GM12801 (cell line): ENCODE results near the gene HECTD3.

Experiments used
- TF ChIP-seq, protein P1 (sequence below): IDR thresholded peaks from one replicate; pipeline ENCODE4 v1.5.1; 2011; ENCODE audit warnings: control low read depth; ENCODE audit not compliant: insufficient read length; ENCODE audit errors: extremely low read depth

Gene HECTD3

DNA sequence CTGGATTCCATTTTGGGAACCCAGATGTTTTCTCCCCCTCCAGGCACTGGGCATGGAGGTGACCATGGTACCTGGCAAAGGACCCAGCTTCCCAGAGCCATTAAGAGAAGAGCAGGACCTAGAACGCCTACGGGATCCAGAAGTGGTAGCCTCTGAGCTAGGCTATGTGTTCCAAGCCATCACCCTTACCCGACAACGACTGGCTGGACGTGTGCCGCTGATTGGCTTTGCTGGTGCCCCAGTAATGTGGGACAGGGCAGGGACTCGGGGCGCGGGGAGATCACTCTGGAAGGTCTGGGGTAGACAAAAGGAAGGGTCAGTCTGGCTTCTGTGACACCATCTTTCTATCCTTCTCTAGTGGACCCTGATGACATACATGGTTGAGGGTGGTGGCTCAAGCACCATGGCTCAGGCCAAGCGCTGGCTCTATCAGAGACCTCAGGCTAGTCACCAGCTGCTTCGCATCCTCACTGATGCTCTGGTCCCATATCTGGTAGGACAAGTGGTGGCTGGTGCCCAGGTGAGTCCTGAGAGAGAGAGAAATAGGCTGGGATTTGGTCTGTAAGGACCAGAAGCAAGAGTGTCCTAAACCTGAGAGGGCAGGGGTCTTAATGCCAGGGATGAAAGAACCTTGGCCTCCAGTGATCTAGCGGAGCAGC is 2.6 kb upstream of the HECTD3 start:
- TF ChIP-seq, protein P1, sequence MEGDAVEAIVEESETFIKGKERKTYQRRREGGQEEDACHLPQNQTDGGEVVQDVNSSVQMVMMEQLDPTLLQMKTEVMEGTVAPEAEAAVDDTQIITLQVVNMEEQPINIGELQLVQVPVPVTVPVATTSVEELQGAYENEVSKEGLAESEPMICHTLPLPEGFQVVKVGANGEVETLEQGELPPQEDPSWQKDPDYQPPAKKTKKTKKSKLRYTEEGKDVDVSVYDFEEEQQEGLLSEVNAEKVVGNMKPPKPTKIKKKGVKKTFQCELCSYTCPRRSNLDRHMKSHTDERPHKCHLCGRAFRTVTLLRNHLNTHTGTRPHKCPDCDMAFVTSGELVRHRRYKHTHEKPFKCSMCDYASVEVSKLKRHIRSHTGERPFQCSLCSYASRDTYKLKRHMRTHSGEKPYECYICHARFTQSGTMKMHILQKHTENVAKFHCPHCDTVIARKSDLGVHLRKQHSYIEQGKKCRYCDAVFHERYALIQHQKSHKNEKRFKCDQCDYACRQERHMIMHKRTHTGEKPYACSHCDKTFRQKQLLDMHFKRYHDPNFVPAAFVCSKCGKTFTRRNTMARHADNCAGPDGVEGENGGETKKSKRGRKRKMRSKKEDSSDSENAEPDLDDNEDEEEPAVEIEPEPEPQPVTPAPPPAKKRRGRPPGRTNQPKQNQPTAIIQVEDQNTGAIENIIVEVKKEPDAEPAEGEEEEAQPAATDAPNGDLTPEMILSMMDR: no peak

DNA sequence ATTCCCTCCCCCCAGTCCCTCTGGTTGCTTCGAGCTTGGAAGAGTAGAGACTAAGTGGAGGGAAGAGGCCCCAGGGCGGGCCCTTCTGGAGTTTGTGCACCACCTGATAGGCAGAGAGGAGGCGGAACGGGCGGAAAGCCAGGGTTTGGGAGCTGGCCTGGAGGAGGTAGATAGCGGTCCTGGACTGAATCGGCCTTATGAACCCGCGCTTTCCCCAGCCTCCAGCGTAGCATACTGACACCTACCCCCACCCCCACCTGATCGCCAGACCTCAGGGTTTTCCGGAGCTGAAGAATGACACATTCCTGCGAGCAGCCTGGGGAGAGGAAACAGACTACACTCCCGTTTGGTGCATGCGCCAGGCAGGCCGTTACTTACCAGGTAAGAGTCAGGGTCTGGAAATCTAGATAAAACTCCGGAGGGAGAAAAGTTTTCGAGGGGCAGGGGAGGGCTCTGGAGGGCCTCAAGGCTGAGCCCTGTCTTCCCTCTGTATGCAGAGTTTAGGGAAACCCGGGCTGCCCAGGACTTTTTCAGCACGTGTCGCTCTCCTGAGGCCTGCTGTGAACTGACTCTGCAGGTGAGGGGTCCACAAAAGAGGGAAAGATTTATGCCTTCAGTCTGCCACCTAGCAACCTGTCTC is 1.6 kb upstream of the HECTD3 start:
- TF ChIP-seq, protein P1: no peak

DNA sequence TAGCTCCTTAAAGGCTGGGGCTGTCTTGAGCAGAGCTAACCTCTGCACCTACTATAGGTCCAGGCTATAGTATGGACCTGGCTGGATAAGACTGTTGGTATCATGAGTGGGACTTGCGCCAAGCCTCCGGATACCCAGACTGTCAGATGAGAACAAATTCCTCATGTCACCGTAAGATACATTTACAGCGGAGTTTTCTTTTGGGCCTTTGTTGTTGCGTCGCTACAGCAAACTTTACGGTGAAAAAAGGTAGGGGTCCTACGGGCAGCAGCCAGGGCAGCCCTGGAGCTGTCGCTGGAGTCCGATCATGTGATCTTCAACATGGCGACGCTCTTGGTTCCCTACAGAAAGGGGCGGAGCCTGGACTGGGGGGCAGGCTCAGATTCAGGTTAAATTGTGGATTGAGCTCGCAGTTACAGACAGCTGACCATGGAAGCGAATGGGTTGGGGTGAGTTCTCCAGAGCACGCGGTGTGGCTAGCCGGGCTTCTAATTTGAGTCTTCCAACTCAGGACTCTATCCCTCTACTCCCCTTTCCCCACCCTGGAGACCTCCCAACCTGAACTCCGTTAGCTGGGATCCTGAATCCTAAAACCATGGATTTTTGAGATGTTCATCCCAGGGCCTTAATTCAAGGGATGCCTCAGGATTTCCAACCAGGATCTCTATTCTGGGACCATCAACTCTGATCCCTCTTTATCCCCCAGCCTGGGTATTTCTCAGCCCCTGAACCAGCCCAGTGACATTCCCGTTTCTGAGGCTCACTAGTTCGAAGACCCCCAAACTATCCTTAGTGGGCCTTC is 914 bp upstream of the HECTD3 start, which contains the start of gene UROD:
TSS of gene UROD (plus strand) at position 418 of the 802 bp plus-strand sequence. CDS start at position 430, 12 bp downstream.
- TF ChIP-seq, protein P1: no peak

DNA sequence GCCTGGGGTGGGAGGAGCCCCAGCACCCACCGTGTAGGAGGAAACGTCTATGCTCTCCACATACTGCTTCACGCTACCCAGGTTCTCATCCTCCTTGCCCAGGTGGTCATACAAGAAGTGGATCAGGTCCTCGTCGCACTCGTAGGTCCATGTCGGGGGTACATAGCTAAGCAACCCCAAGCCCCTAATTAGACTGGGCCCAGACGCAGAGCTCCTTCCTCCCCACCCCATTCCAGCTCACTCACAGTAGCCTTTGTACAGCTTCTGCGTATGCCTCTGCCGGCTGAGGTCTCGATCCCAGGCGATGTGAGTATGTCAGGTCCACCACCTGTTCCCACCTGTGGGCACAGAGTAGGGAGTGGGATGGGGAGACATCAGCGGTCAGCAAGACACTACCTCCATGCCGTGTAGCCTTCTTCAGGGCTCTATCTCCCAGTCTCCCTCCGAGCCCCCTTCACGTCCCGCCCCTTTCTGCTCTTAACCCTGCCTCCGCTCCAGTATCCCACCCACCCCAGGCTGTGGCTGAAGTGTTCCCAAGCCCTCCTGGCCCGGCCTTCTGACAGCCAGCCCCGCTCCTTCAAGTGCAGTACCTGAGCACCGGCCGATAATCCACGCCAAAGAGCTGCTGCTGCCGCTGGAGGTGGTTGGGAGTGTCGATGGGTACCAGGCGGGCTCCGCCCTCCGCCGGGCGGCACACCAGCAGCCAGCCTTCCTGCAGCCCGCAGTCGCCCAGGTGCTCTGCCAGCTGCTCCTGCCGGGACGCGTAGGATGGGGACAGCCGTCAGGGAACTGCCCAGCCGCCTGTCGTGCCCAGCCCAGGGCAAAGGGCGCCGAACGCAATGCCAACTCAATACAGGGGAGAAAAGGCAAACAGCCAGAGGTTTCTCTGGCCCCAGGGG is 919 bp downstream of the HECTD3 start:
- TF ChIP-seq, protein P1: no peak

DNA sequence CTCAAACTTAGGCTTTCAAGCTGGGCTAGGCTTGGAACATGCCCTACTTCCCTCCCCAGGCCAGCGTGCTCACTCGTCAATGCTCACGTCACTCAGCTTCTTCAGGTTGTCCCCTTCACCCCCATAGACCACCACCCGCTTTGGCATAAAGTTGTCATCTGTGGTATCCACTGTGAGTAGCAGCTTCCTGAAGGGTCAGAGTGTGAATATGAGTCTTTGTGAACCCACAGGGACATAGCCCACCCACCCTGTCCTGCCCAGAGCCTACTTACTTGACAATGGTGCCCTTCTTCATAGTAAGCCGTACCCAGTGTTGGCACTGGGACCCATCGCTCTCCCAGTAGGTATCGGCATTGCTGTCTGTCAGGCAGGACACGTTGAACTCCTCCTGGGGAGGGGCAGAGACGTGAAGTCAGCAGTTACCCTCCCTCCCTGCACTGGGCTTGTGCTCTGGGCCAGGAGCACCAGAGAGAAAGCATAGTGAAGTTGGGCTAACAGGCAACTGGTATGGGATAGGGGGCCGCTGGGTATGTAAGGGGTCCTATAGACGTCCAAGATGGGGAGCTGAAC is 1.7 kb downstream of the HECTD3 start:
- TF ChIP-seq, protein P1: no peak

DNA sequence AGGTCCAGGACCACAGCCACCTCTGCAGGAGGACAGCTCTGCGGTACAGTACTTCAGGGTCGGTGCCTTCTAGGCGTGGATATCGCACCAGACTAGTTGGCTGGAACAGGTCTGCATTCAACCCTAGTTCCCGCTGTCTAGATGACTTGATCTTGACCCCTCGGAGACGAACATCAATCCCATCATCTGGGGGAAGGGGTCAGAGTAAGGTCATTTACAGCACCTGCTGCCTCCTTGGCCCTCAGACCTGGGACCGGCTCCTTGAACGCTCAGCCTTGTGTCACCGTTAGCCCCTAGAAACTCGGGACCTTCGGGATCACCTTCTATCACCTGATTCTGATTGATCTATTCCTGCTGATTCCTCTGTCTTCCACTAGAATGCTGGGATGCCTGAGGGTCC is 2.6 kb downstream of the HECTD3 start:
- TF ChIP-seq, protein P1: no peak
